HG03558 (cell line): ENCODE results near the gene MS4A5.

Experiments
- ATAC-seq: cut with Tn5 transposase; IDR thresholded peaks from one replicate; pipeline ENCODE4 v1.9.1; 2021; ENCODE audit warnings: moderate number of reproducible peaks; ENCODE audit not compliant: unreplicated experiment; ENCODE audit errors: extremely low read depth

The MS4A5 gene

DNA sequence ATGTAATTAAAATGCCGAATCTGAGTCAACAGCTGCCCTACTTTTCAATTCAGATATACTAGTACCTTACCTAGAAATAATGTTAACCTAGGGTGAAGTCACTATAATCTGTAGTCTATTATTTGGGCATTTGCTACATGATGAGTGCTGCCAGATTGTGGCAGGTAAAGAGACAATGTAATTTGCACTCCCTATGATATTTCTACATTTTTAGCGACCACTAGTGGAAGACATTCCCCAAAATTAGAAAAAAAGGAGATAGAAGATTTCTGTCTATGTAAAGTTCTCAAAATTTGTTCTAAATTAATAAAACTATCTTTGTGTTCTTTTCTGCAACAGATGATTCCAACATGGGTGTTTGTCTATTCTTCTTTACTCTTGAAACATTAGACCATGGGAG, 40.4 kb downstream of the MS4A5 start:
- ATAC-seq = no peak

DNA sequence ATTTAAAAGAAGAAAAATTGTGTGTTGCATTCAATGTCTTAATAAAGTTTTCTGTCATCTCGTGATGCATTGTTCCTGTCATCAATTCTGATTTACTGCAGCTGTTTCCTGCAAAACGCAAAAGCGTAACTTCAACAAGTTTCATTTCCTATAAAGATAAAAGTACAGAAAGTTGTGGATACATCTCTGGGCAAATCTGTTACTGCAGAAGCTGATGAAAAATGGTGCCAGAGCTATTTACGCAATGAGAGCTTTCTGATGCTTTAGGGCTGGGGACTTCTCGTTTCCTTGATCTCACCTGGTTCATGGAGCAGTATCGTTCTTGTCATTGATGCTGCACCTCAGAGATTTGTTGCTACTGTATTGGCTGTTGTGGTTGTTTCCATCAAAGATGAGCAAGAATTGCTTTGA, 47.7 kb downstream of the MS4A5 start:
- ATAC-seq = no peak

DNA sequence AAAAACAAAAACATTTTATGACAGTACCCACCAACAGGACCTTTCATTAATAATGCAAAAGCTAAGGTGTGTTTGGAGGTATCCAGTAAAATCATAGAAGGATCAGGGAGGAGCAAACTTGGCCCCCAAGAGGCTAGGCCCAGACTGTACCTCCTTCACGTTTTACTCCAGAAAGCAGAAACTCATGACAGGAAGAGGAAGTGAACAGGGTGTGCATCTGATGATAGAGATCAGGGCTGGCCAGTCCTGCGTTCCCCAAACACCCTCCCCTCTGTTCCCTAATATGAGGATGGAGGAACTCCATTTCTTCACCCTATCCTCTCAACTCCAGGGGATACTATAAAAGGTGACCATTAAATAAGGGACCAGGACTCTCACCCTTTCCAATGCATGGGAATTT, 53.0 kb downstream of the MS4A5 start:
- ATAC-seq = no peak

DNA sequence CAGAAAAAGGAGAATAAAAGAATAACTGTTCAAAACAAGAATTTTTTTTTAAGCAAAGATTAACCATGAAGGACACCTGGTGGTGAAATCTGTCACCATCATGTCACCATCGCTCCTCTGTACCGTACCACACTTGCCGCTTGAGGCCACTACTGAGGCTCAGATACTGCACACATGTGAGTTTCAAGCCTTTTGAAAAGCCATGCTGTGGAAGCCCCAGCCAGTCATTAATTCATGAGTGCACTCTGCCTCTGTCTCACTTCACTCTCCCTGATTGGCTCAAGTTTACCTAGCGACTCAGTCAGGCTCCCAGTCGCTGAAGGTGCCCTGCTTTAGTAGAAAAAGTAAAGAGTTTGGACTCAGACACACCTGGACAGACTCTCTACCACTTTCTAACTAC, 56.6 kb downstream of the MS4A5 start:
- peak; percentile 84 for ATAC-seq

DNA sequence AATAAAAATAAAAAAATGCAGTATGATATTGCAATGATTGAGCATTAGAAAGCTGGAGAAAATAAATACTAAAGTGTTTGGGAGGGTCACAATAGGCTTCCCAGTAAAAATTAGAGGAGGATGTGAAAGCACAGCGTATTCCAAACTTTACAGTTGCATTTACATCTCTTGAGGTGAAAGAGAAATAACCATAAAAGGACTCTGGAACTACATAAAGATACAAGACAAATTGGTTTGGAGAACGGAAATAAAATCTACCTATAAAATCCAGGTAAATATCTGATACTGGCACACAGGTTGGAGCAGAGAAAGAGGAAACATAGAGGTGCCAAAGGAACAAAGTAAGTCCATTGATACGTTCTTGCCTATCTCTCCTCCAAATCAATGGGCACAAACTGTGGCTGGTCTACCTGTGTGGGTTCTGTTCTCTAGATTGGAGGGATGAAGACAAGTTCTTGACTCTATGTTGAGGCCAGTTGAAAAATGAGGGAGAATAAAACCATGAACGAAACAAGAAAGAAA, 63.2 kb downstream of the MS4A5 start, which contains the start of gene MS4A12:
TSS of gene MS4A12 (plus strand) at position 291 of the 522 bp plus-strand sequence. CDS start 4,541 bp downstream, outside the sequence.
- ATAC-seq = no peak

DNA sequence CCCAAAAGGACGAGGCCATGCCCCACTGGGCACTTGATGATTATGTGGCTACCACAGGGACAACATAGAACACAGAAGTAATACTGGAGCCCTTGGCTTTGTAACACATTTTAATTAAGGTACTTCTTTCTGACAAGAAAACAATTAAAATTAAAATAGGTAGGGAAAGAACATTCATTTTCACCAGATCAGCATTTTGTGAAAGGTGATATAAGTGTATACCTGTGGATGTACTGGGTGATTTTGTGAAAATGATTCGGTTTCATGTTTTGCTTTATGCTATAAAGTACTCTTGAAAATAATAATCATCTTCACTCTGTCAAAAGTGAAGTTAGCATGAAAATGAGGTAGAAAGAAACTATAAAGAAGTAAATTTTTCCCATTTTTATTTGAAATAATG, 64.1 kb downstream of the MS4A5 start:
- ATAC-seq = no peak
